GM06990 (cell line): ENCODE results near the gene EPHX1.

Experiments
- DNase-seq: peaks from one replicate; pipeline ENCODE4 v3.0.0-alpha.2; 2011; ENCODE audit not compliant: insufficient read length; ENCODE audit errors: extremely low read depth
- H3K27me3 ChIP-seq: replicated peaks from 2 replicates; pipeline ENCODE4 v1.6.0; 2011; ENCODE audit warnings: low read length; ENCODE audit not compliant: control insufficient read depth, insufficient read depth
- H3K36me3 ChIP-seq: 2 replicates; pipeline ENCODE4 v1.5.1; 2011; ENCODE audit warnings: low read length; ENCODE audit not compliant: control insufficient read depth, insufficient read depth
- H3K4me3 ChIP-seq: replicated peaks from 2 replicates; pipeline ENCODE4 v1.5.1; 2011; ENCODE audit warnings: low read depth, mild to moderate bottlenecking, control low read depth, low read length
- TF ChIP-seq, protein P1 (sequence below): IDR thresholded peaks from 2 replicates; pipeline ENCODE4 v1.5.1; 2011; ENCODE audit warnings: low read length, control low read depth, mild to moderate bottlenecking, inconsistent platforms; ENCODE audit not compliant: insufficient read depth, poor library complexity, severe bottlenecking

Gene EPHX1

DNA sequence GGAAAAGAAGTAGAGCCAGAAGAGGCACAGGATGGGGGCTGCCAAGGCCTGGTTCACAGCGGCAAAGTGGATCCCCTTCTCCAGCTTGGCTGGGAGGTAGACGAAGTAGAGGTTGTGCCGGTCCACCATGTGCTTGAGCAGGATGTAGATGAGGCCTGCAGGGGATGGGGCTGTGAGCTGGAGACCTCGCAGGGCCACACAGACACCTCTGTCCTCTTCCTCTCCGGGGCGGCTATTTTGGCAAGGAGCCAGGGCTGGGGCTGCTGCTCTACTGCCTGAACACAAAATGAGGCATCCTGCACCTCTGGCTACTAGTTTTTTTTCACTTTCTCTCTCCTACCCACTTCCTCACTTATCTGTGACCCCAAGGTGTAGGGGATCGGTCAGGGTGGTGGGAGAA is 40.0 kb downstream of the EPHX1 start:
- Histone ChIP-seq H3K27me3 (no peaks in the 10 kb centered on the region), H3K4me3 (no peak overlapping the region), H3K36me3 (peaks cover 12% of the 10 kb centered on the region)
- no peak for DNase-seq
- TF ChIP-seq, protein P1, sequence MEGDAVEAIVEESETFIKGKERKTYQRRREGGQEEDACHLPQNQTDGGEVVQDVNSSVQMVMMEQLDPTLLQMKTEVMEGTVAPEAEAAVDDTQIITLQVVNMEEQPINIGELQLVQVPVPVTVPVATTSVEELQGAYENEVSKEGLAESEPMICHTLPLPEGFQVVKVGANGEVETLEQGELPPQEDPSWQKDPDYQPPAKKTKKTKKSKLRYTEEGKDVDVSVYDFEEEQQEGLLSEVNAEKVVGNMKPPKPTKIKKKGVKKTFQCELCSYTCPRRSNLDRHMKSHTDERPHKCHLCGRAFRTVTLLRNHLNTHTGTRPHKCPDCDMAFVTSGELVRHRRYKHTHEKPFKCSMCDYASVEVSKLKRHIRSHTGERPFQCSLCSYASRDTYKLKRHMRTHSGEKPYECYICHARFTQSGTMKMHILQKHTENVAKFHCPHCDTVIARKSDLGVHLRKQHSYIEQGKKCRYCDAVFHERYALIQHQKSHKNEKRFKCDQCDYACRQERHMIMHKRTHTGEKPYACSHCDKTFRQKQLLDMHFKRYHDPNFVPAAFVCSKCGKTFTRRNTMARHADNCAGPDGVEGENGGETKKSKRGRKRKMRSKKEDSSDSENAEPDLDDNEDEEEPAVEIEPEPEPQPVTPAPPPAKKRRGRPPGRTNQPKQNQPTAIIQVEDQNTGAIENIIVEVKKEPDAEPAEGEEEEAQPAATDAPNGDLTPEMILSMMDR, result no peak

DNA sequence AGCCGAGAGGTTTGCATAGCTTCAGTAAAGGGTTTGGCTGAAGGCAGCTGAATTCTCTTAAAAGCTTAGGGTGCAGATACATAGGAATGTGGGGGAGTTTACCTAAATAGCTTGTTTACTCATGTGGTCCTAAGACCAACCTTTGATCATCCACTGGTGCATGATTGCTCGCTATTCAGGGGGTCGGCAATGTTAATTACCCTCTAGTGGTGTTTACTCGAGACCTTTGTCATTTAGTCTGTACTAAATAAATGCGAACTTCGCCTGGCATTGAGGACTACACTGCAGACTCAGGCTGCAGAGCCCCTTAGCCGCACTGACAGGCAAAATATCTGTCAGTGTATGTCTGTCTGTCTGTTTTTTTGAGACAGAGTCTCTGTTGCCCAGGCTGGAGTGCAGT is 40.4 kb downstream of the EPHX1 start:
- Histone ChIP-seq H3K36me3 (peaks cover 12% of the 10 kb centered on the region), H3K4me3 (no peak overlapping the region), H3K27me3 (no peaks in the 10 kb centered on the region)
- TF ChIP-seq, protein P1, result no peak
- no peak for DNase-seq

DNA sequence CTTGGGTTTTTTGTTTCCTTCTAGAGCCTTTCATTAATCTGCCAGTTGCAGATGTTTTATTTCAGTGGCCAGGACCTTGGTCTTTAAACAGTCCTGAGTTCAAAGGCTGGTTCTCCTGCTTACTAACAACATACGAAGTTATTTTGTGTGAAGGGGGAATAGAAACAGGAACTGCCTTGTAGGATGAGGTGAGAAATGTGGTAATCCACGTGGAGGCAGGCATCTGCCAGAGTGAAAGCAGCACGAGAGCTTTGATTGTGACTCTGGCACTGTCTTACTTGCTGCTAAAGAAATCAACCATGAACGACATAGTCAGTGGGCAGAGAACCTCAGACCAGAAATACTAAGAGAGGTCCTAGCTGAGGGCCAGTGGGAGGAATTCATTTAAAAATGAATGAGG is 41.9 kb downstream of the EPHX1 start:
- H3K4me3 ChIP-seq, result no peak overlapping the region
- TF ChIP-seq, protein P1, result no peak
- peaks cover 6% of the 10 kb centered on the region for H3K36me3 ChIP-seq
- DNase-seq, result peak; percentile 52
- H3K27me3 ChIP-seq, result no peaks in the 10 kb centered on the region

DNA sequence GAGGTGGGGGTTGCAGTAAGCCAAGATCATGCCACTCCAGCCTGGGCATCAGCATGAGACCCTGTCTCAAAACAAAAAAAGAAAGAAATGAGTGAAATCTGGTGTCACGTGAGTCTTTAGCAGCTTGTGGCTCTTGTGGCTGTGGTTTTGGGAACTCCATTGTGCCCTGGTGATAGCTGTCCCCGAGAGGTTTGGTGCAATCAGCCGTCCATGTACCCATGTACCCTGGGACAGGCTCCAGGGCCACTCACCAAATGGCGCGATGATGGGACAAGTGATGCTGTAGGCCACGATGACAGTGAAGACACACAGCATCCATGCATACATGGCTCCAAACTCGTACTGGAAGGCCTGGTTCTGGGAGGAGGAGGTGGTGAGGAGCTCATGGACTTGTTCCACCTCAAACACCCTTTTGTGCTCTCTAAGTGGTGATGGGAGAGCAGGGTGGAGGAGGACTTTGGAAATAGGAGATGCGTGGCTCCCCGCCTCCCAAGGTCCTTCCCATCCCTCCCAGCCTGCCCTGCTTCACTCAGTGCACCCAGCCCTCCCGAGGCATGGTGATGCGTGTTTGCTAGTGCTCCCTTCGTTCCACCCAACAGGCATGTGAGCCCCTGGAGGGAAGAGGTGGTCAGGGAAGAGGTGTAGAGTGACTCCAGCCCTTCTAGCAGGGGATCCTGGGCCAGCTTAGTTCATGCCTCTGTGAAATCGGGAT is 42.6 kb downstream of the EPHX1 start:
- no peak for DNase-seq
- Histone ChIP-seq H3K27me3 (no peaks in the 10 kb centered on the region), H3K4me3 (no peak overlapping the region), H3K36me3 (peaks cover 6% of the 10 kb centered on the region)
- TF ChIP-seq, protein P1, result no peak

DNA sequence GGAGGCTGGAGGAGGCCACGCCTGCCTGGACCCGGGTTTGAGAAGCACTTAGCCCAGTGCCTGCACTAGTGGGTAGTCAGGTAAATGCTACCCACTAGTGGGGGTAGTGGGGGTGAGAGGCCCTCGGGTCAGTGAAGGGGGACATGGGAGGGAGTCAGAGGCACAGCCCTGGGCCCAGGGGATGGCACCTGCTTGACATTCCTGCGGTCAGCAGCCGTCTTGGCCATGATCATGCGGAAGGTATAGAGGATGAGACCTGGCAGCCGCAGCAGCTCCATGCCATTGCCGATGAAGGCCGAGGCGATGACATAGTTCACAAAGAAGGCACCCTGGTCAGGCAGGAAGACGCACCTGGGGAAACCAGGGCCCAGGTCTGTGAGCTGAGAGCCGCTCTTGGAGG is 43.5 kb downstream of the EPHX1 start:
- Histone ChIP-seq H3K4me3 (no peak overlapping the region), H3K36me3 (peaks cover 6% of the 10 kb centered on the region), H3K27me3 (no peaks in the 10 kb centered on the region)
- TF ChIP-seq, protein P1, result no peak
- no peak for DNase-seq
